DND-41 (cell line): Measurements from ENCODE around the gene DNAH3.

Source experiments
- EZH2 ChIP-seq: IDR thresholded peaks from 3 replicates; pipeline ENCODE4 v1.6.1; 2012; ENCODE audit warnings: borderline replicate concordance, low read depth, mild to moderate bottlenecking, moderate library complexity, low read length, inconsistent platforms; ENCODE audit not compliant: severe bottlenecking
- TF ChIP-seq, protein P1 (sequence below): IDR thresholded peaks from 2 replicates; pipeline ENCODE4 v1.5.1; 2012; ENCODE audit warnings: borderline replicate concordance, low read length, moderate library complexity, mild to moderate bottlenecking; ENCODE audit not compliant: poor library complexity, severe bottlenecking; ENCODE audit errors: extremely low read depth

DNA sequence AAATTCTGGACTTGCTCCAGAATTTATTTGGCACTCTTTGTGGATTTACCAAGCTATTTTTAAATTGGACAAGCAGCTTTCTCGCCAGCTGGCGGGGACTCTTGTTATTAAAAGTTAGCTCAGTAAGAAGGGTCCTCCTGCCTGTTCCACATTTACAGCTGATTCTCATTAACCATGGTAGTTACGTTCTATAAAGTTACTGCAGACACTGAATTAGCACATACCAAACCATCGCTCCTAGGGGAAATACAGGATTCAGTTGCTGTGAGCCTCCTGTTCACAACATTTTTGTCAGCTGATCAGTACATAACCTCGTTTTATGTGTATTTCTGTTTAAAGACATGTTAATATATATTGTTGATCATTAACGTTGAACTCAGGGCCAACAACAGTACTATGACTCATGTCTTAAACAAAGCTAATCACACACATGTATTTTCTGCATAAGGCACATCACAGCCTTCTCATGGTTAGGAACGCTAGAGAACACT lies 12.1 kb upstream of the DNAH3 start:
- TF ChIP-seq, protein P1, sequence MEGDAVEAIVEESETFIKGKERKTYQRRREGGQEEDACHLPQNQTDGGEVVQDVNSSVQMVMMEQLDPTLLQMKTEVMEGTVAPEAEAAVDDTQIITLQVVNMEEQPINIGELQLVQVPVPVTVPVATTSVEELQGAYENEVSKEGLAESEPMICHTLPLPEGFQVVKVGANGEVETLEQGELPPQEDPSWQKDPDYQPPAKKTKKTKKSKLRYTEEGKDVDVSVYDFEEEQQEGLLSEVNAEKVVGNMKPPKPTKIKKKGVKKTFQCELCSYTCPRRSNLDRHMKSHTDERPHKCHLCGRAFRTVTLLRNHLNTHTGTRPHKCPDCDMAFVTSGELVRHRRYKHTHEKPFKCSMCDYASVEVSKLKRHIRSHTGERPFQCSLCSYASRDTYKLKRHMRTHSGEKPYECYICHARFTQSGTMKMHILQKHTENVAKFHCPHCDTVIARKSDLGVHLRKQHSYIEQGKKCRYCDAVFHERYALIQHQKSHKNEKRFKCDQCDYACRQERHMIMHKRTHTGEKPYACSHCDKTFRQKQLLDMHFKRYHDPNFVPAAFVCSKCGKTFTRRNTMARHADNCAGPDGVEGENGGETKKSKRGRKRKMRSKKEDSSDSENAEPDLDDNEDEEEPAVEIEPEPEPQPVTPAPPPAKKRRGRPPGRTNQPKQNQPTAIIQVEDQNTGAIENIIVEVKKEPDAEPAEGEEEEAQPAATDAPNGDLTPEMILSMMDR = no peak
- TF ChIP-seq EZH2 = no peak
